HepG2 (cell line): ENCODE measurements around the gene COQ6. TPM values are rescaled to one million over a fixed set of nuclear protein-coding genes. Genes with fewer than 3 reads are reported as not detected.

ENCODE experiments used
- ATAC-seq: fragments of 200-7000 bp; cut with Tn5 transposase; 3 replicates; pipeline ENCODE4 v1.9.1; 2020; ENCODE audit warnings: mild to moderate bottlenecking, moderate library complexity
- BruUV-seq: library from RNA; stranded (reverse); fragments of 400-500 nt; replicated peaks from 2 replicates; lab custom pipeline; 2021; lab: Mats Ljungman, UMichigan
- CTCF ChIA-PET: fragments of 300-600 bp; formaldehyde crosslinking; extraction: SDS; loops from one replicate; lab custom pipeline; 2021; ENCODE audit warnings: low total read pairs, inconsistent platforms, low intra/inter-chr PET ratio; lab: Yijun Ruan, JAX
- POLR2A ChIA-PET: fragments of 350-600 bp; sonication (Branson Sonifier 250); formaldehyde crosslinking; loops from one replicate; lab custom pipeline; 2020; ENCODE audit warnings: antibody characterized with exemption, inconsistent platforms; lab: Yijun Ruan, JAX
- DNase-seq: peaks from one replicate; pipeline ENCODE4 v3.0.0-alpha.2; 2015; ENCODE audit warnings: low spot score
- FAIRE-seq: peaks from 3 replicates; lab custom pipeline; 2011; peaks lifted over from hg19 to GRCh38; lab: Jason Lieb, UNC
- H2AFZ ChIP-seq: one replicate; pipeline ENCODE4 v1.6.1; 2011; ENCODE audit warnings: low read length, inconsistent platforms
- H3K27ac ChIP-seq: fragments of 300-600 bp; 3 replicates; pipeline ENCODE4 v1.8.0; 2011; ENCODE audit warnings: mixed run types, mild to moderate bottlenecking, mixed read lengths, low read length, inconsistent platforms; ENCODE audit not compliant: insufficient read depth; ENCODE audit errors: extremely low read length
- H3K27me3 ChIP-seq, 2 experiments: fragments of 200-600 bp in 1 of 2; 2 replicates in 1 of 2; 3 replicates in 1 of 2; pipeline versions ENCODE4 v1.6.0 to v1.8.0; 2011; ENCODE audit warnings: low read length in 2 of 2, mild to moderate bottlenecking in 2 of 2, moderate library complexity in 2 of 2, inconsistent platforms in 1 of 2; ENCODE audit not compliant: insufficient read depth in 2 of 2, control insufficient read depth in 1 of 2
- H3K36me3 ChIP-seq, 2 experiments: fragments of 200-600 bp in 1 of 2; replicated peaks in 1 of 2; 2 replicates in 1 of 2; 3 replicates in 1 of 2; pipeline versions ENCODE4 v1.5.1 to v1.8.0; 2011; ENCODE audit warnings: low read length in 2 of 2, inconsistent platforms in 1 of 2; ENCODE audit not compliant: insufficient read depth in 2 of 2, control insufficient read depth in 1 of 2
- H3K4me1 ChIP-seq: 2 replicates; pipeline ENCODE4 v1.5.1; 2012; ENCODE audit warnings: low read length, inconsistent platforms; ENCODE audit not compliant: insufficient read depth
- H3K4me2 ChIP-seq: 2 replicates; pipeline ENCODE4 v1.6.0; 2011; ENCODE audit warnings: low read depth, low read length, inconsistent platforms
- H3K4me3 ChIP-seq, 3 experiments: fragments of 200-600 bp in 1 of 3; sonication (generic), shearing (Covaris generic) in 1 of 3; replicated peaks in 1 of 3; 2 replicates each; pipeline ENCODE4 v1.5.1; 2011 to 2016; ENCODE audit warnings: low read length in 3 of 3, inconsistent platforms in 2 of 3, low read depth in 2 of 3, mild to moderate bottlenecking in 2 of 3, control low read depth in 1 of 3, mixed read lengths in 1 of 3; ENCODE audit not compliant: insufficient read depth in 1 of 3
- H3K79me2 ChIP-seq: one replicate; pipeline ENCODE4 v1.6.1; 2011; ENCODE audit warnings: low read length, inconsistent platforms; ENCODE audit not compliant: insufficient read depth
- H3K9ac ChIP-seq: 2 replicates; pipeline ENCODE4 v1.6.0; 2011; ENCODE audit warnings: mild to moderate bottlenecking, low read depth, low read length, inconsistent platforms; ENCODE audit not compliant: insufficient read depth
- H3K9me3 ChIP-seq: 2 replicates; pipeline ENCODE4 v1.5.1; 2012; ENCODE audit warnings: mild to moderate bottlenecking, low read length
- H4K20me1 ChIP-seq: 2 replicates; pipeline ENCODE4 v1.6.0; 2011; ENCODE audit warnings: inconsistent platforms, mild to moderate bottlenecking, low read length, moderate library complexity; ENCODE audit not compliant: insufficient read depth
- AGO2 ChIP-seq: fragments of 200-400 bp; formaldehyde crosslinking; optimal IDR thresholded peaks from 2 replicates; pipeline ENCODE3; 2017; ENCODE audit warnings: mild to moderate bottlenecking, low read depth, low read length, moderate library complexity
- ARID3A ChIP-seq: IDR thresholded peaks from 2 replicates; pipeline ENCODE4 v1.6.1; 2012; ENCODE audit warnings: low read depth, low read length, improper control_type of control experiment
- EED ChIP-seq: sonication (generic); formaldehyde crosslinking; IDR thresholded peaks from 2 replicates; pipeline ENCODE4 v1.5.0; 2020; ENCODE audit warnings: mild to moderate bottlenecking, missing genetic modification reagents
- EZH2 ChIP-seq: conservative IDR thresholded peaks from 2 replicates; pipeline ENCODE4 v1.6.1; 2012; ENCODE audit warnings: mild to moderate bottlenecking, low read depth, low read length, moderate library complexity
- JDP2 ChIP-seq: sonication (generic); formaldehyde crosslinking; IDR thresholded peaks from 2 replicates; pipeline ENCODE4 v1.8.1; 2022; ENCODE audit warnings: missing genetic modification reagents, borderline replicate concordance
- NFIC ChIP-seq: IDR thresholded peaks from 2 replicates; pipeline ENCODE4 v1.6.1; 2012; ENCODE audit warnings: mild to moderate bottlenecking, low read length, inconsistent platforms
- PAXIP1 ChIP-seq: sonication (generic); formaldehyde crosslinking; conservative IDR thresholded peaks from 2 replicates; pipeline ENCODE4 v1.4.0; 2020; ENCODE audit warnings: mild to moderate bottlenecking, missing genetic modification reagents, moderate library complexity
- PHF5A ChIP-seq: IDR thresholded peaks from one replicate; pipeline ENCODE4 v1.6.1; 2018; ENCODE audit warnings: low read depth, missing genetic modification reagents; ENCODE audit not compliant: unreplicated experiment
- RCOR2 ChIP-seq: IDR thresholded peaks from 2 replicates; pipeline ENCODE4 v1.6.1; 2016; ENCODE audit warnings: missing biosample characterization, missing genetic modification reagents
- SAP130 ChIP-seq: IDR thresholded peaks from 2 replicates; pipeline ENCODE4 v1.6.1; 2016; ENCODE audit warnings: low read depth
- ZBED4 ChIP-seq: sonication (generic); formaldehyde crosslinking; IDR thresholded peaks from 2 replicates; pipeline ENCODE4 v1.4.0; 2020; ENCODE audit warnings: missing genetic modification reagents, borderline replicate concordance
- ZNF510 ChIP-seq: sonication (generic); formaldehyde crosslinking; IDR thresholded peaks from 2 replicates; pipeline ENCODE4 v1.4.0; 2020; ENCODE audit warnings: low read depth, mild to moderate bottlenecking, missing genetic modification reagents
- ZNF850 ChIP-seq: sonication (generic); formaldehyde crosslinking; conservative IDR thresholded peaks from 2 replicates; pipeline ENCODE4 v1.9.0; 2021; ENCODE audit warnings: mild to moderate bottlenecking, missing genetic modification reagents
- ZNF879 ChIP-seq: sonication (generic); formaldehyde crosslinking; IDR thresholded peaks from 2 replicates; pipeline ENCODE4 v1.8.1; 2023; ENCODE audit warnings: missing genetic modification reagents
- WGBS: methylation state at CpG from one replicate; pipeline ENCODE4 v1.1.6; 2017; ENCODE audit warnings: low lambda C conversion rate; 5-methylcytosine and 5-hydroxymethylcytosine counted together
- in situ Hi-C: cut with HindIII; loops from 2 replicates; pipeline ENCODE4 v1.10.0; 2017; ENCODE audit warnings: low pct_unique_long_range_greater_than_20kb; ENCODE audit not compliant: extremely low pct_ligation_motif_present
- intact Hi-C: fragments of 100-400 bp; cut with micrococcal nuclease; formaldehyde crosslinking; loops from one replicate; pipeline ENCODE4 v1.10.0; 2022; ENCODE audit not compliant: unreplicated experiment
- polyA plus RNA-seq, 8 experiments: library from polyadenylated mRNA; depleted of rRNA in 3 of 8; stranded (reverse) in 7 of 8; unstranded in 1 of 8; fragments of >200 nt; fragmentation: Illumina TruSeq in 4 of 8; extraction: Trizol in 4 of 8; gene quantifications; 2 replicates each; pipeline versions ENCODE4 v1.2.1 to v1.2.3, GENCODE V29; 2011 to 2016; ENCODE audit warnings: low read depth in 4 of 8, missing spikeins in 1 of 8, mixed read lengths in 1 of 8; ENCODE audit not compliant: insufficient read depth in 1 of 8
- total RNA-seq, 5 experiments: library from RNA; depleted of rRNA; stranded (reverse); fragments of >200 nt; fragmentation: Illumina TruSeq; extraction: Trizol; gene quantifications; 2 replicates each; pipeline ENCODE4 v1.2.3, GENCODE V29; 2016; ENCODE audit warnings: low read depth in 1 of 5

The COQ6 gene
- total and polyA plus RNA-seq, 2 of the 13 experiments (the other 11 are each of a cell fraction or from before 2014, with no cell fraction given): 18.9 to 34.7 TPM

- TF ChIP-seq PAXIP1 (0 out of 2 replicates have a peak, but pooled peaks have one; percentile 16), RCOR2 (CRISPR knock-in tag) (peak; percentile 52; the same call in 1 of the 2 replicates), SAP130 (CRISPR knock-in tag) (0 out of 2 replicates have a peak, but pooled peaks have one; percentile 23)
- TF ChIP-seq, all 625 proteins: peak for 36; not testable (repeated sequence) for 589
Observed at GRCh38 chr14:73994926-73995325, 44.8 kb downstream of the COQ6 start (continued).

- in situ Hi-C loops: no loop called here
- Histone ChIP-seq H3K27me3 (no peaks in the 10 kb centered on the region), H3K79me2 (peaks cover 9% of the 10 kb centered on the region), H3K4me2 (peak overlapping the region; percentile 82), H3K9ac (peak overlapping the region; percentile 65), H2AFZ (no peak overlapping the region), H3K4me1 (peaks cover 100% of the 10 kb centered on the region), H3K4me3 (peak overlapping the region; percentile 46 to 66 (median 48)), H3K9me3 (no peaks in the 10 kb centered on the region), H3K36me3 (no peaks in the 10 kb centered on the region; a peak in 1 of 5 replicates), H3K27ac (peak overlapping the region; percentile 95), H4K20me1 (no peaks in the 10 kb centered on the region)
- peak; percentile 62 for DNase-seq
- BruUV-seq: TSS peak; percentile 72
- peak; percentile 37 for FAIRE-seq
- CTCF ChIA-PET: no interaction called here
- intact Hi-C loops: loop anchor here (2.0 to 5.0 kb wide), 2 partner anchors 41 to 45 kb away; partner anchors contain the start of genes COQ6 and FAM161B
- POLR2A ChIA-PET: interaction anchor here (0.8 to 5.4 kb wide), 13 partner anchors 8 to 236 kb away, joined by 3 to 70 read pairs (median 9); partner anchors contain the start of genes BBOF1, COQ6, ENTPD5 and FAM161B
- WGBS: under 1% methylated on average over 8 of the region's 8 CpGs
- ATAC-seq: peak; percentile 18
- no peak for TF ChIP-seq ZNF510 (CRISPR knock-in tag)
- TF ChIP-seq ZNF879 (CRISPR knock-in tag): no peak
- TF ChIP-seq JDP2 (CRISPR knock-in tag): no peak
- no peak for TF ChIP-seq EZH2
- no peak for TF ChIP-seq AGO2
- no peak for TF ChIP-seq ZNF850 (CRISPR knock-in tag)
- no peak for TF ChIP-seq ARID3A
- no peak; the same call in 1 of the 2 replicates for TF ChIP-seq ZBED4
- TF ChIP-seq PHF5A: no peak
- TF ChIP-seq EED (CRISPR knock-in tag): no peak
- TF ChIP-seq NFIC: no peak
Observed at GRCh38 chr14:73995977-73996378, 45.9 kb downstream of the COQ6 start.
